Measurements from ENCODE around the gene PARVG.
"Not testable (repeated sequence)": the region's sequence is repeated elsewhere in the genome, so short reads cannot be mapped to it uniquely, and the experiment has no call there.

The PARVG gene

GRCh38 chr22:44225812-44226211 is 45.1 kb downstream of the PARVG start:
- H3K36me3 ChIP-seq (ENCODE audit: control insufficient read depth, insufficient read depth, low read length), result no peaks in the 10 kb centered on the region
- no peak for DNase-seq (ENCODE audit: extremely low read depth, insufficient read length)
- no peak overlapping the region for H3K4me3 ChIP-seq (replicated peaks; ENCODE audit: low read depth, low read length)
- no peaks in the 10 kb centered on the region for H3K27me3 ChIP-seq (replicated peaks; ENCODE audit: control insufficient read depth, insufficient read depth, low read length)
- no peak for TF ChIP-seq CTCF (IDR thresholded peaks at IDR 0.05; ENCODE audit: insufficient read depth, low read length, poor library complexity, severe bottlenecking)

DNA sequence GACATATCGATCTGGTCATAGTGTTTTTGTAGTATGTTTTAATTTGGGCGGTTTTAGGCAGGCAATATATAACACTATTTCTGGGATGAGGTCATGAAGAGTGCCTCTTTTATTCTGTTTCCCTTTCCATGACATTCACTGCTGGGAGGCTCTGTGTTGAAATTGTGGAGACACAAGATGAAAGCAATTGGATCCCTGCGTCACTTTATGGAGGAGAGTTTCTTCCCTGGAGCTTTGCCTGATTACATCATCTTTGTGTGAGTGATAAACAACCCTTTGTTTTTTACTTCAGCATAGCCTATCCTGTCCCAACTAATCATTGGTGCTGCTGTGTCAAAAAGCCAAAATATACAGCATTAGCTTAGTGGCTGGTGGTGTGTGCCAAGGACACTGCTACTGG is 48.6 kb downstream of the PARVG start:
- Histone ChIP-seq H3K27me3 (replicated peaks; ENCODE audit: control insufficient read depth, insufficient read depth, low read length) (no peaks in the 10 kb centered on the region), H3K4me3 (replicated peaks; ENCODE audit: low read depth, low read length) (no peak overlapping the region), H3K36me3 (ENCODE audit: control insufficient read depth, insufficient read depth, low read length) (no peaks in the 10 kb centered on the region)
- DNase-seq (ENCODE audit: extremely low read depth, insufficient read length), result no peak
- TF ChIP-seq CTCF (IDR thresholded peaks at IDR 0.05; ENCODE audit: insufficient read depth, low read length, poor library complexity, severe bottlenecking), result no peak

- no peaks in the 10 kb centered on the region for H3K36me3 ChIP-seq (ENCODE audit: control insufficient read depth, insufficient read depth, low read length)
- no peak overlapping the region for H3K4me3 ChIP-seq (replicated peaks; ENCODE audit: low read depth, low read length)
- H3K27me3 ChIP-seq (replicated peaks; ENCODE audit: control insufficient read depth, insufficient read depth, low read length), result no peaks in the 10 kb centered on the region
- TF ChIP-seq CTCF (IDR thresholded peaks at IDR 0.05; ENCODE audit: insufficient read depth, low read length, poor library complexity, severe bottlenecking), result no peak
- no peak for DNase-seq (ENCODE audit: extremely low read depth, insufficient read length)
These were observed 49.1 kb downstream of the PARVG start for GRCh38 chr22:44229809-44230208.

- H3K36me3 ChIP-seq (ENCODE audit: control insufficient read depth, insufficient read depth, low read length), result no peaks in the 10 kb centered on the region
These were observed 50.5 kb downstream of the PARVG start for GRCh38 chr22:44231233-44231632.

GRCh38 chr22:44234372-44234771 is 53.6 kb downstream of the PARVG start:
- not testable (repeated sequence) for DNase-seq (ENCODE audit: extremely low read depth, insufficient read length)

More at GRCh38 chr22:44231233-44231632, 50.5 kb downstream of the PARVG start:
- TF ChIP-seq CTCF (IDR thresholded peaks at IDR 0.05; ENCODE audit: insufficient read depth, low read length, poor library complexity, severe bottlenecking), result no peak
- Histone ChIP-seq H3K4me3 (replicated peaks; ENCODE audit: low read depth, low read length) (no peak overlapping the region), H3K27me3 (replicated peaks; ENCODE audit: control insufficient read depth, insufficient read depth, low read length) (no peaks in the 10 kb centered on the region)
- DNase-seq (ENCODE audit: extremely low read depth, insufficient read length), result no peak

DNA sequence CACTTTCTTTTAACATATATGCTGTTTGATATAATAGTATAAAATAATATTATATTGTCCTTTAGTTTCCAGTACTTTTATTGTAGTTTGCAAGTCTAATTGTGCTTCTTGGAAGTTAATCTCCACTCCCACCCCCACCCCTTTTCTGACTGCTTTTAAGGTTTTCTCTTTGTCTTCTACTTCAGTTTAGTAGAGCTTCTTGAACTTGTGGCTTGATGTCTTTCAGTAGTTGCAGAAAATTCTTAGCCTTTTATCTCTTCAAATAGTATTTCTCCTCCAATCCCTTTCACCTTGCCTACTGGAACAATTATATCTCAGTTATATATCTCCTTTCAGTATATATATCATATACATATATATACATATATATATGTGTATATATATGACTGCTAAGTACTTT is 56.6 kb downstream of the PARVG start:
- Histone ChIP-seq H3K27me3 (replicated peaks; ENCODE audit: control insufficient read depth, insufficient read depth, low read length) (no peaks in the 10 kb centered on the region), H3K4me3 (replicated peaks; ENCODE audit: low read depth, low read length) (no peak overlapping the region), H3K36me3 (ENCODE audit: control insufficient read depth, insufficient read depth, low read length) (no peaks in the 10 kb centered on the region)
- no peak for DNase-seq (ENCODE audit: extremely low read depth, insufficient read length)
- TF ChIP-seq CTCF (IDR thresholded peaks at IDR 0.05; ENCODE audit: insufficient read depth, low read length, poor library complexity, severe bottlenecking), result no peak

More at GRCh38 chr22:44234372-44234771, 53.6 kb downstream of the PARVG start:
- not testable (repeated sequence) for H3K36me3 ChIP-seq (ENCODE audit: control insufficient read depth, insufficient read depth, low read length); H3K27me3 ChIP-seq (replicated peaks; ENCODE audit: control insufficient read depth, insufficient read depth, low read length); H3K4me3 ChIP-seq (replicated peaks; ENCODE audit: low read depth, low read length)

DNA sequence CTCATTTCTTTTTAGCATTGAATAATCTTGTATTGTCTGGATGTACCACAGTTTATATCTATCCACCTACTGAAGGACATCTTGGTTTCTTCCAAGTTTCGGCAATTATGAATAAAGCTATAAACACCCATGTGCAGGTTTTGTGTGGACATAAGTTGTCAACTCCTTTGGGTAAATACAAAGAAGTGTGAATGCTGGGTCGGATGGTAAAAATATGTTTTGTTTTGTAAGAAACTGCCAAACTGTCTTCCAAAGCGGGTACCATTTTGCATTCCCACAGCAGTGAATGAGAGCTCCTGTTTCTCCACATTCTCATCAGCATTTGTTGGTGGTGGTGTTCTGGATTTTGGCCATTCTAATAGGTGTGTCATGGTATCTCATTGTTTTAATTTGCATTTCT is 60.4 kb downstream of the PARVG start:
- DNase-seq (ENCODE audit: extremely low read depth, insufficient read length); H3K27me3 ChIP-seq (replicated peaks; ENCODE audit: control insufficient read depth, insufficient read depth, low read length); H3K4me3 ChIP-seq (replicated peaks; ENCODE audit: low read depth, low read length); H3K36me3 ChIP-seq (ENCODE audit: control insufficient read depth, insufficient read depth, low read length): not testable (repeated sequence)

Measured in GM06990 (cell line).